Smooth muscle cell (in vitro differentiated cells): ENCODE data around the gene PCDHA6. TPM values are rescaled to one million over a fixed set of nuclear protein-coding genes. Genes with fewer than 3 reads are reported as not detected.
"Not testable (repeated sequence)": the region's sequence is repeated elsewhere in the genome, so short reads cannot be mapped to it uniquely, and the experiment has no call there.

ENCODE experiments used
- DNase-seq: peaks from one replicate; lab custom pipeline; 2025; ENCODE audit not compliant: unreplicated experiment; lab: John Stamatoyannopoulos, UW
- H2AFZ ChIP-seq: fragments of 200-600 bp; sonication (generic); 2 replicates; pipeline ENCODE4 v1.6.0; 2016; ENCODE audit warnings: antibody characterized with exemption, low read depth, mild to moderate bottlenecking
- H3F3A ChIP-seq: fragments of 200-600 bp; sonication (generic); 2 replicates; pipeline ENCODE4 v1.6.0; 2017; ENCODE audit warnings: antibody characterized with exemption, low read depth
- H3K27ac ChIP-seq: fragments of 200-600 bp; sonication (generic); 2 replicates; pipeline ENCODE4 v1.5.1; 2016; ENCODE audit warnings: low read depth, mild to moderate bottlenecking
- H3K27me3 ChIP-seq: fragments of 200-600 bp; sonication (generic); 2 replicates; pipeline ENCODE4 v1.6.1; 2016; ENCODE audit warnings: low read depth, mild to moderate bottlenecking
- H3K36me3 ChIP-seq: fragments of 200-600 bp; sonication (generic); 2 replicates; pipeline ENCODE4 v1.5.1; 2016; ENCODE audit warnings: low read depth
- H3K4me1 ChIP-seq: fragments of 200-600 bp; sonication (generic); 2 replicates; pipeline ENCODE4 v1.5.1; 2016; ENCODE audit warnings: low read depth
- H3K4me2 ChIP-seq: fragments of 200-600 bp; sonication (generic); 2 replicates; pipeline ENCODE4 v1.6.0; 2016; ENCODE audit warnings: mild to moderate bottlenecking
- H3K4me3 ChIP-seq: fragments of 200-600 bp; sonication (generic); 2 replicates; pipeline ENCODE4 v1.5.1; 2016; ENCODE audit warnings: mild to moderate bottlenecking
- H3K79me2 ChIP-seq: fragments of 200-600 bp; sonication (generic); 2 replicates; pipeline ENCODE4 v1.6.0; 2016; ENCODE audit warnings: low read depth, mild to moderate bottlenecking
- H3K9ac ChIP-seq: fragments of 200-600 bp; sonication (generic); 2 replicates; pipeline ENCODE4 v1.6.0; 2016; ENCODE audit warnings: low read depth
- H3K9me3 ChIP-seq: fragments of 200-600 bp; sonication (generic); replicated peaks from 2 replicates; pipeline ENCODE4 v1.5.1; 2016; ENCODE audit warnings: low read depth
- H4K20me1 ChIP-seq: fragments of 200-600 bp; sonication (generic); 2 replicates; pipeline ENCODE4 v1.6.0; 2016; ENCODE audit warnings: low read depth
- WGBS: methylation state at CpG from one replicate; pipeline ENCODE4 v1.1.7; 2016; ENCODE audit warnings: low lambda C conversion rate; 5-methylcytosine and 5-hydroxymethylcytosine counted together
- polyA plus RNA-seq: library from polyadenylated mRNA; unstranded; fragments of >200 nt; fragmentation: Nextera tagmentation; extraction: Ambion mirVana; gene quantifications from 2 replicates; pipeline ENCODE4 v1.2.1, GENCODE V29; 2016
- total RNA-seq: library from RNA; depleted of rRNA; stranded (reverse); fragments of >200 nt; gene quantifications from 2 replicates; pipeline ENCODE4 v1.2.3, GENCODE V29; 2014
- TF ChIP-seq, protein P1 (sequence below): fragments of 200-600 bp; sonication (generic); IDR thresholded peaks from 2 replicates; pipeline ENCODE4 v1.5.1; 2017; ENCODE audit warnings: borderline replicate concordance, mild to moderate bottlenecking, antibody characterized with exemption; ENCODE audit not compliant: insufficient read depth, poor library complexity, severe bottlenecking

The PCDHA6 gene
- total and polyA plus RNA-seq, 2 experiments from 2014 or later, result 0.22 to 1.2 TPM

DNA sequence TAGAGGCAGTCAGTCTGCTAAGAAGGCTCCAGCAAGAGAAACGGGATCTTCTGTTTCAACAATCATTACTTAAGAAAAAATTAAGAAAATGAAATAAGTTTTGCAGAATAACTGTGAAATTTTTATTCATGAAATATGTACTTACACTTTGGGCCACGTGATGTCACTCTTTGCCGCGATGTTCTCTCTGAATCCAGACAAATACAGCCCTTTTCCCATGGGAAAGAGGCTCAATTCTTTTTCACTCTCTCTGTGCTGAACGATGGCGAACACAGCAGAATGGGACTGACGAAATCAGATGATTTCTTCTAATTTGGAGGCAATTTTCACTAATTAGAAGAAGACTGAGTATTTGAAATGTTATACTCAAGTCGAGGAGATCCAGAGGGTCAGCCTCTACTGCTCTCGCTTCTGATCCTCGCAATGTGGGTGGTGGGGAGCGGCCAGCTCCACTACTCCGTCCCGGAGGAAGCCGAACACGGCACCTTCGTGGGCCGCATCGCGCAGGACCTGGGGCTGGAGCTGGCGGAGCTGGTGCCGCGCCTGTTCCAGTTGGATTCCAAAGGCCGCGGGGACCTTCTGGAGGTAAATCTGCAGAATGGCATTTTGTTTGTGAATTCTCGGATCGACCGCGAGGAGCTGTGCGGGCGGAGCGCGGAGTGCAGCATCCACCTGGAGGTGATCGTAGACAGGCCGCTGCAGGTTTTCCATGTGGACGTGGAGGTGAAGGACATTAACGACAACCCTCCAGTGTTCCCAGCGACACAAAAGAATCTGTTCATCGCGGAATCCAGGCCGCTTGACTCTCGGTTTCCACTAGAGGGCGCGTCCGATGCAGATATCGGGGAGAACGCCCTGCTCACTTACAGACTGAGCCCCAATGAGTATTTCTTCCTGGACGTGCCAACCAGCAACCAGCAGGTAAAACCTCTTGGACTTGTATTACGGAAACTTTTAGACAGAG, 20.7 kb downstream of the PCDHA6 start, which contains the start of gene PCDHA9:
PCDHA9 (plus strand) TSS at position 244 of the 964 bp plus-strand sequence; CDS start at position 358, 114 bp downstream.
- H3K36me3 ChIP-seq, H3K79me2 ChIP-seq, DNase-seq, H3K27ac ChIP-seq, H3K9me3 ChIP-seq, H4K20me1 ChIP-seq, H3F3A ChIP-seq, H3K4me1 ChIP-seq, H3K27me3 ChIP-seq: not testable (repeated sequence)
- TF ChIP-seq, protein P1, sequence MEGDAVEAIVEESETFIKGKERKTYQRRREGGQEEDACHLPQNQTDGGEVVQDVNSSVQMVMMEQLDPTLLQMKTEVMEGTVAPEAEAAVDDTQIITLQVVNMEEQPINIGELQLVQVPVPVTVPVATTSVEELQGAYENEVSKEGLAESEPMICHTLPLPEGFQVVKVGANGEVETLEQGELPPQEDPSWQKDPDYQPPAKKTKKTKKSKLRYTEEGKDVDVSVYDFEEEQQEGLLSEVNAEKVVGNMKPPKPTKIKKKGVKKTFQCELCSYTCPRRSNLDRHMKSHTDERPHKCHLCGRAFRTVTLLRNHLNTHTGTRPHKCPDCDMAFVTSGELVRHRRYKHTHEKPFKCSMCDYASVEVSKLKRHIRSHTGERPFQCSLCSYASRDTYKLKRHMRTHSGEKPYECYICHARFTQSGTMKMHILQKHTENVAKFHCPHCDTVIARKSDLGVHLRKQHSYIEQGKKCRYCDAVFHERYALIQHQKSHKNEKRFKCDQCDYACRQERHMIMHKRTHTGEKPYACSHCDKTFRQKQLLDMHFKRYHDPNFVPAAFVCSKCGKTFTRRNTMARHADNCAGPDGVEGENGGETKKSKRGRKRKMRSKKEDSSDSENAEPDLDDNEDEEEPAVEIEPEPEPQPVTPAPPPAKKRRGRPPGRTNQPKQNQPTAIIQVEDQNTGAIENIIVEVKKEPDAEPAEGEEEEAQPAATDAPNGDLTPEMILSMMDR, result peak; percentile 13
- H3K4me3 ChIP-seq, result peak within 1 kb of the TSS; percentile 48
- peak within 1 kb of the TSS; percentile 79 for H3K4me2 ChIP-seq
- H2AFZ ChIP-seq, result peak within 1 kb of the TSS; percentile 72
- WGBS, result 53% methylated on average over 41 of the region's 48 CpGs
- peak within 1 kb of the TSS; percentile 34 for H3K9ac ChIP-seq

- H3K36me3 ChIP-seq, H3K9ac ChIP-seq, H2AFZ ChIP-seq, H3K4me1 ChIP-seq, DNase-seq, H3F3A ChIP-seq, H3K9me3 ChIP-seq, H3K4me2 ChIP-seq, H3K27me3 ChIP-seq, H4K20me1 ChIP-seq, H3K79me2 ChIP-seq, H3K27ac ChIP-seq, H3K4me3 ChIP-seq: not testable (repeated sequence)
- 98% methylated on average over 83 of the region's 101 CpGs for WGBS
Observed at GRCh38 chr5:140849831-140850634, 22.3 kb downstream of the PCDHA6 start.

DNA sequence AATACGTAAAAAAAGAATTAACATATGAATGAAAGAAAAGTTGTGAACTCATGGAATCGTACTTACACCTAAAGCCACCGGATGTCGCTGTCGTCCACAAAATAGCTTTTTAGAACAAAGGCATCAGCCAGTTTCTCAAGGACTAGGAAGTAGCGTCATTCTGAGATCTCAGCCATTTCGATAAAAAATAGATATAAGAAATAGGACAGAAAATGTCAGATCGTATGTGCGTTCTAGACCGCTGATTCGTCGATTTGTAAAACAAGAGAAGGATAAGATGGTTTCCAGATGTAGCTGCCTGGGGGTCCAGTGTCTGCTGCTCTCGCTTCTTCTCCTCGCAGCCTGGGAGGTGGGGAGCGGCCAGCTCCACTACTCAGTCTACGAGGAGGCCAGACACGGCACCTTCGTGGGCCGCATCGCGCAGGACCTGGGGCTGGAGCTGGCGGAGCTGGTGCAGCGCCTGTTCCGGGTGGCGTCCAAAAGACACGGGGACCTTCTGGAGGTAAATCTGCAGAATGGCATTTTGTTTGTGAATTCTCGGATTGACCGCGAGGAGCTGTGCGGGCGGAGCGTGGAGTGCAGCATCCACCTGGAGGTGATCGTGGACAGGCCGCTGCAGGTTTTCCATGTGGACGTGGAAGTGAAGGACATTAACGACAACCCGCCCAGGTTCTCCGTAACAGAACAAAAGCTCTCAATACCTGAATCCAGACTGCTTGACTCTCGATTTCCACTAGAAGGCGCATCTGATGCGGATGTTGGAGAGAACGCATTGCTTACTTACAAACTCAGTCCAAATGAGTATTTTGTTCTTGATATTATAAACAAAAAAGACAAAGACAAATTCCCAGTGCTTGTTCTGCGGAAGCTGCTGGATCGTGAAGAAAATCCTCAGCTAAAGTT, 28.3 kb downstream of the PCDHA6 start, which contains the start of gene PCDHA10:
PCDHA10 (plus strand) TSS at position 126 of the 903 bp plus-strand sequence; CDS start at position 278, 152 bp downstream.
- Histone ChIP-seq H3F3A (no peaks in the 10 kb centered on the region), H3K27ac (peak within 1 kb of the TSS; percentile 49), H3K79me2 (peaks cover 24% of the 10 kb centered on the region), H3K9ac (peak within 1 kb of the TSS; percentile 49), H3K4me2 (peak within 1 kb of the TSS; percentile 82), H3K9me3 (no peaks in the 10 kb centered on the region), H3K36me3 (peaks cover 3% of the 10 kb centered on the region), H3K4me1 (peaks cover 13% of the 10 kb centered on the region), H2AFZ (peak within 1 kb of the TSS; percentile 65), H3K4me3 (peak within 1 kb of the TSS; percentile 65), H3K27me3 (no peaks in the 10 kb centered on the region), H4K20me1 (no peaks in the 10 kb centered on the region)
- TF ChIP-seq, protein P1, result peak; percentile 73
- DNase-seq, result no peak
- 15% methylated on average over 44 of the region's 44 CpGs for WGBS
